HG03139 (cell line): ENCODE measurements around the gene VAV3.
A peak's percentile ranks its signal among the peaks of the same experiment; 100 is the strongest.

Source experiments
- ATAC-seq: cut with Tn5 transposase; IDR thresholded peaks from one replicate; pipeline ENCODE4 v1.9.1; 2021; ENCODE audit not compliant: unreplicated experiment

VAV3 gene

DNA sequence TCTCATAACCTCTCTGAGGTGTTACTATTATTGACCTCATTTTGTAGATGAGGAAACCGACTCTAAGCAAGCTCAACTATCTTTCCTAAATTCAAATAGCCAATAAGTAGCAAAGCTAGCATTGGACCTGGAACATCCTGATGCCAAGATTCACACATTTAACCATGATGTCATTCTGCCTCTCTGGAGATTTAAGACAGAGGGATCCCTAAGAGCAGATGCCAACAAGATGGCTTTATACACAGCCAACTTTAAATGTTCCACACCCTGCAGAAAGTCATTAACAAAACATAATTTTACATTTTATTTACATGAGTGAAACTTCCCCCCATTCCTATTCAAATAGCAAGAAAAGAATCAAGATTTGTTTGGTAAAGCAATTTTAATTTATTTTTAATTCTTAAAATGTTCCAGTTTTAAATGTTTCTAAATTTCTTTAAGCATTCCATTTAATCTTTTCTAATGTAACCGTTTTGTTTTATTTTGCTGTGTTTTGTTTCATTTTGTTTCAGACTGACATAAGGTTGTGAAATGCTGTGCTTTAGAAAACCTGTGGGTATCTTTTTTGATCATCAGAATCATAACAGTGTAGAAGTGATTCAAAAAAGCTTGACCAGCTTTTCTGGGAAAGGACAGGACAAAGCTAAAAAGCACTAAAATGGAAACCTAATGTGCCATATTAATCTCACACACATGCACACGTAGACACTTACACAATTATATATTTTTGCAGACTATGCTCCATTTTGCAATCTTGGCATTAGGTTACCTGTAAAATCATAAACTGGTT is 7.6 kb upstream of the VAV3 start:
- no peak for ATAC-seq

DNA sequence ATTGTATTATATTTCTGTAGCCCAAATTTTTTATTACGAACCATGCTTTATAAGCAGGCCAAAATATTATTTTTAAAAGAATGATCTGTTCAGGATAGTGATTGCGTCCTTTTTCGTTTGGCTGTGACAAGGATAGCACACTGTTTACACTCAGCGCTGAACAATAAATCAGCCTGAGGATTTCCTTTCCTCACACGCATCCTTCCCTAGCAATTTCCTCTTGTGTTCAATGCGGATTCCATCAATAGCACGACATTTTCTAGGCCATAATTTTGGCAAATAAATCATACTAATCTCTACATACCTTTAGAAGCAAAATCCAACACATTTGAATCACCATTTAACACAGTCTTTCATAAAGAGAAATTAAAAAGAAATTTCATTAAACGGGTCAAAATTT is 1.6 kb upstream of the VAV3 start:
- no peak for ATAC-seq

- no peak for ATAC-seq
These were observed 457 bp downstream of the VAV3 start for GRCh38 chr1:107964336-107965109.

DNA sequence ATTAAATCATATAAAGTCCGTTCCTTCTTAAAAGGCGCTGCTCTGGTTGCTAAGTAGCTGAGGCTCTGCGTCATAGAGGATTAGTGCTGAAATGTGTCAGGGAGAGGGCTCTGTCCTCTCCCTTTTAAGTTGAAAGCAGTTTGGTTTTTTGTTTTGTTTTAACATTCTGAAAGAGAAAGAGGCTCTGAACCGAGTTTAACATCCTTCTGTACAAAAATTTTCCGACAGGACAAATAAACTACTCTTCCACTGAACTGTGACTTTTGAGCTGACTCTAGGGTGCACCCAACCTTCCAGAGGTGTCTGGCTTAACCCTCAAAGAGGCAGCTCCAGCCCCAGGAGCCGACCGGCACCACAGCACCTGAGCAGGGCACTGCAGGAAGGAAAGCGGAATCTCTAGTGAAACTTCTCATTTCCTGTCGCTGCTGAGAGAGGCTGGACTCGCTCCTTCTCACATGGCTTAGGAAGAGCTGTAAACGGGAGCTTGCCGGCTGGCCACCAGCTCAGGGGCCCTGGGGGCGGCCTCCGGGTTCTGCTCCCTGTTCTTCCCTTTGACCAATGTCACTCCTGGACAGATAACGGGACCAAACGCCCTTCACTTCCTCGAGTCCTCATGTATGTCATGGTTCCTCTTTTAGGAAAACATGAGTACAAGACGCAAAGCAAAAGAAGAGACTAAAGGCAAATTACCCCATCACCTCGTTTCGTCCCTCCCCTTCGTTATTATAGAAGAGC is 1.2 kb downstream of the VAV3 start:
- peak; percentile 80 for ATAC-seq

DNA sequence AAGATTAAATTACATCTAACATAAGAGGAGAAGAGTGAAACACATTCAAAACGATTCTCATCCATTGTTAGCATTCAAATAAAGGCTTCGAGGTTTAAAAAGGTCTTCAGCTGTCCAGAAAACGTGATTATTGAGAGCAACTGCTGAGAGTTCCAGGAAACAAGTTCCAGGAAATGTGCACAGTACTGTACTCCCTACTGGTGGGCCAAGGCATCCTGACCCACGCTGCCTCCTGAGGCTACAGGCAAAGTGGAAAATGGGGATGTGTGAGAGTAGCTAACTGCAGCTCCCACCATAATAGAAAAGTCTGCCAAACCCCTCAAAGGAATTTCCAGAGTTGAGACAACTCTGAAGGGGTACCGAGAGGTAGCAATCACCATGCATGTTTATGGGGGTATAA is 2.0 kb downstream of the VAV3 start:
- ATAC-seq, result no peak

DNA sequence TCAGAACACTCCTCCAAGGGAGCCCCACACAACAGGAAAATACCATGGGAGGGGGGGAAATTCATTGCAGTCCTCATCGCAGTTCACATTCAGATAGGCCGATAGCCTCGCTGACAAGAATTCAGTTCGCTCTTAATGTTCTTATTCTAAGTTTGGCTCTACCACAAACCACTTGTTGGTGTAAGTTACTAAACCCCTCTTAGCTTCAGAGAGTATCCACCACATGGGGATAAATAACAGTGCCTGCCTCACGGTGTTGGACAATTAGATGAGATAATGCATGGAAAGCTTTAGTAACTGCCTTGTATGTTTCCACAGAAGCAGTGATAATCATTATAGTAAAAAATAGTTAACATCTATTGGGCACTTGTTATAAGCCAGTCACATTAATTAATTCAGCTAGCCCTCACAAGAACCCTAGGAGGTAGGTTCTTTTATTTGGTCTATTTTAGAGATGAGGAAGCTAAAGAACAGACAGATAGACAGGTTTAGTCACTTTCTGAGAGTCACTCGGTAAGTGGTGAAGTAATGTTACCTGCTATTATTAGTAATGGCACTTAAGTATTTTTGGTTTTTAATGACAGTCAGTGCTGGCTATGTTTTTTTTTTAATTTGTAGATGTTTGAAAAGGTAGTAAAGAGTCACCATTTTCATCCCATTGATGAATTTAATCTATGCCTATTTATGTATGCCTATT is 10.1 kb downstream of the VAV3 start:
- no peak for ATAC-seq

DNA sequence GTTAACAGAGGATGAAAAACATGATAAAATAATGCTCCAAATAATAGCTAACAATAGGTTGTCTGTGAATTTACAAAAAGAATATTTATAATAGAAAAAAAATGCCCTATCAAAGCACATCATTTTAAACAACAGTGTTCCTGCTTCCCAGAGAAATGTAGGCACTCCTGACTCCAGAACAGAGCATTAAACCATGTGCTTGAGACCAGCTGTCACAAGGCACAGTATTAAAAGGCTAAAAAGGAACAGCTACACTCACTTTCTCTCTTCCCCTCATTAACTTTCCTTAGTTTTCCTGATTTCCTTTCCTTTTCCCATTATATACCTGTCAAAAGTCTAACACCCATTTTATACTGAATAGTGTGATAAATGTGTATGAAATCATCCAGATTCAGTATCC is 10.9 kb downstream of the VAV3 start:
- no peak for ATAC-seq

GRCh38 chr1:107953556-107953955 is 11.4 kb downstream of the VAV3 start:
- no peak for ATAC-seq

DNA sequence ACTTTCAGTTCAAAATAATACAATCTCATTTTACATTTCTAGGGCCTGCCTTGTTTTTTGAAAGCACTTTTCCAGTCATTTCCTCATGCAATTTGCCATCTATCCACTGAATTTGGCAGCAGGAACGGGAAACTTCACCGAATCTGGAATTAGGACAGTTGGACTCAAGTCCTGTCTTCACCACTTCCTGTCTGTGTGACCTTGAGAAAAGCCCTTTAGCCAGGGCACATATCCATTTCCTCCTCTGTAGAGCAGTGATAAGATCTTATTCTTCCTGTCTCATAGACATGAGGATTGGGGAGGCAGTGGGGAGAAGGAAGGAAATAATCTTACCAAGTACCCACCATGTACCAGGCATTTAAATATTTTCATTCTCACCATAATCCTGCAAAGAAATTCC is 12.0 kb downstream of the VAV3 start:
- no peak for ATAC-seq

DNA sequence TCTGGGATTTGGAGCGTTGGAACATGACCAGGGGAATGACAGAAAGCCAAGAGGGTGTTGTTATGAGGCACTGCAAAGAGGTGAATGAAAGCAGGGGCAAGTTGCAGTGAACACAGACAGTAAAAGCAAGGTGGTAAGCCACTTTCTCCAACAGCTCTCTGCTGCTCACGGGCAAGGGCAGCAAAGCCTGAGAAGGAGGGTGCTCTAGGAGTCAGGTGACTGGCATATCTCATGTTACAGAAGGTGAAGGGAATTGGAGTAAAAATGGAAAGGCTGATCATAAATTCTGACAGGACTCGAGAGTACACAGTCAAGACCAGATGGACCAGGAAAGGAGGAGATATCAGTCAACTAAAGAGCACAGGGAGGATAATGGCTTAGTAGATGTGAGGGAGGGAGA is 14.5 kb downstream of the VAV3 start:
- ATAC-seq, result no peak

DNA sequence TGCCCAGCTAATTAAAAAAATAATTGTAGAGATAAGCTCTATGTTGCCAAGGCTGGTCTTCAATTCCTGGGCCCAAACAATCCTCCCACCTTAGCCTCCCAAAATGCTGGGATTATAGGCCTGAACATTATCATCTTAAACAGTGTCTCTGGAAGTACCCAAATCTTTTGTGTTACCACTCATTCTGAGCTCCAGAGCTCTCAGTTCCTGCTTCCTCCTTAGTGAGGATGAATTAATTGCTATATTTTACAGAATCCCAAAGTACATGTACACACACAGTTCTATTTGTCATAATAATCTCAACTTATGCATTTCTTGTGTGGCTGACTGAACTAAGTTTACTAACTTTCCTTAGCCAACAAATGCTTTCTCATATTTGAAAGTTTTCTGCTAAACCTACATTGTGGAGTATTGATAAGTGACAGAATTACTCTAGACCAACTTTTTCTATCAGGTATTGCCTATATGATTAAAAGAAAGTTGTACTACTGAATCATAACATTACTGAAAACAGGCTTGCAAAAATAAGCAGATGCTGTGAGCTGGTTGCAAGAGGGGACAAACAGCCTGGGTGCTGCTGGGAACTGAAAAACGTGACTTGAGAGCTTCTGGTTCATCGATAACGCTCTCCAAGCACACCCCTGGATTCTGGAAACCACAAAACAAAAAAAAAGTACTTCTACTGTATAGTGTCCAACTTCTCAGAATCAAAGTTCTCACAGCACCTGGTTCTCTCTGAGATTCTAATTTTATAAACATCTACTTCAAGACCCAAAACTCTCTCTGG is 15.3 kb downstream of the VAV3 start:
- peak; percentile 73 for ATAC-seq

GRCh38 chr1:107946794-107947193 is 18.2 kb downstream of the VAV3 start:
- ATAC-seq, result no peak

GRCh38 chr1:107943694-107944093 is 21.3 kb downstream of the VAV3 start:
- ATAC-seq, result no peak

GRCh38 chr1:107942814-107943213 is 22.2 kb downstream of the VAV3 start:
- no peak for ATAC-seq

- no peak for ATAC-seq
These were observed 23.4 kb downstream of the VAV3 start for GRCh38 chr1:107941531-107941930.

GRCh38 chr1:107941123-107941522 is 23.9 kb downstream of the VAV3 start:
- no peak for ATAC-seq

GRCh38 chr1:107940701-107941100 is 24.3 kb downstream of the VAV3 start:
- no peak for ATAC-seq

DNA sequence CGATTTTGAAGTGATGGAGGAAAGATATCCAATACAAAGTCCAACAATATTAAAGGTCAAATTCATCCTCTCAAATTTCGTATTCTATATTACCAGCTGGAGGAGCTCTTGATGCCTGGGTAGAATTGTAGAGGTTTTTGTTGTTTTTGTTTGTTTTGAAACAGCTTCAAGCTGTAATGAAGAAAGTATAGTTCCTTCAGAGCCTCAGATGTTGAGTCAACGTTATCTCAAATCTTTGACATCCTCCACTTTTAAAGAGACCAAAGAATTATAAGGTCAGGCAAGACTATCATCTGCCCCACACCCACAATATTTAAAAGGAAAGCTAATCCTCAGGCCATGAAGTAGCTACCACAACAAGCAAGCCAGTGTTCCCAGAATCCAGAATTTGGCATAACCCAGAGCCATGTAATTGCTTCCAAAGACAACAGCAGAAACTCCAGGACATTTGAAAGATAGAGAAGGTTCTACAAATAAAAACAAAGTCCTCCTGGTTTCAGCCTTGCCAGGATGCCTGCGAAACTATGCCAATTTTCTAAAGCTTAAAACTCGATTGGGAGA is 24.9 kb downstream of the VAV3 start:
- no peak for ATAC-seq

GRCh38 chr1:107939256-107939655 is 25.7 kb downstream of the VAV3 start:
- ATAC-seq, result no peak
